Heart right ventricle (tissue), 16 donors: ENCODE measurements around the gene SASH1. TPM values are rescaled to one million over a fixed set of nuclear protein-coding genes. Genes with fewer than 3 reads are reported as not detected.

Experiments
- ATAC-seq, 8 donors: fragments of 200-7000 bp; cut with Tn5 transposase; one replicate each; pipeline ENCODE4 v1.9.1; 2020; ENCODE audit warnings: mild to moderate bottlenecking in 8 of 8, moderate library complexity in 8 of 8, moderate number of reproducible peaks in 1 of 8
- DNase-seq, 2 donors: peaks; one replicate each; pipeline ENCODE4 v3.0.0-alpha.2; 2020
- H3K27ac ChIP-seq, 10 donors: fragments of 200-600 bp; sonication (generic) in 2 of 10; one replicate each; pipeline versions ENCODE4 v1.5.0 to v1.8.0; 2020 to 2022; ENCODE audit warnings: mild to moderate bottlenecking in 3 of 10
- H3K27me3 ChIP-seq, 7 donors: fragments of 200-600 bp; one replicate each; pipeline ENCODE4 v1.8.0; 2021 to 2022; ENCODE audit warnings: mild to moderate bottlenecking in 2 of 7
- H3K36me3 ChIP-seq, 9 donors: fragments of 200-600 bp; sonication (generic) in 1 of 9; one replicate each; pipeline versions ENCODE4 v1.5.0 to v1.8.0; 2020 to 2022; ENCODE audit warnings: mild to moderate bottlenecking in 2 of 9
- H3K4me1 ChIP-seq, 9 donors: fragments of 200-600 bp; sonication (generic) in 1 of 9; one replicate each; pipeline versions ENCODE4 v1.5.0 to v1.8.0; 2020 to 2022; ENCODE audit warnings: mild to moderate bottlenecking in 4 of 9
- H3K4me3 ChIP-seq, 10 donors: fragments of 200-600 bp; sonication (generic) in 2 of 10; one replicate each; pipeline versions ENCODE4 v1.5.0 to v1.8.0; 2020 to 2022; ENCODE audit warnings: mild to moderate bottlenecking in 7 of 10, moderate library complexity in 2 of 10
- H3K9me3 ChIP-seq, 11 donors: fragments of 200-600 bp in 10 of 11; sonication (generic) in 2 of 11; one replicate each; pipeline versions ENCODE4 v1.5.0 to v1.8.0; 2013 to 2022; ENCODE audit warnings: mild to moderate bottlenecking in 2 of 11, control low read depth in 1 of 11, moderate library complexity in 1 of 11
- CTCF ChIP-seq, 9 donors: fragments of 200-600 bp; sonication (generic) in 2 of 9; IDR thresholded peaks; one replicate each; pipeline versions ENCODE4 v1.5.0 to v1.8.0; 2021 to 2022; ENCODE audit warnings: antibody characterized with exemption in 9 of 9, mild to moderate bottlenecking in 5 of 9, moderate library complexity in 1 of 9
- WGBS, 2 donors: extraction: QIAGEN DNeasy Blood & Tissue Kit; methylation state at CpG; one replicate each; pipeline ENCODE4 v1.1.7; 2013; ENCODE audit warnings: inconsistent platforms in 1 of 2; 5-methylcytosine and 5-hydroxymethylcytosine counted together
- intact Hi-C, 10 donors: fragments of 100-400 bp; cut with DNase I; formaldehyde crosslinking; loops; one replicate each; pipeline versions ENCODE4 v1.11.1 to v1.14.2; 2022
- polyA plus RNA-seq, 2 donors: library from polyadenylated mRNA; stranded (reverse); fragments of 200-250 nt; gene quantifications; one replicate each; pipeline ENCODE4 v1.2.3, GENCODE V29; 2013
- total RNA-seq, 10 donors: library from RNA; stranded (reverse); fragmentation: NEBNext Ultra II Directional in 3 of 10; extraction: Animal tissue kit (Norgen Biotek cat#: 25700) in 3 of 10; gene quantifications; one replicate each; pipeline versions ENCODE4 v1.2.1 to v1.2.4, GENCODE V29; 2021 to 2023
- donor health status: Arrhythmogenic right ventricular cardiomyopathy.
- donor health status: ischemic (EF 13 %, LVEDD 7.1; RV severe dilation, severe dysfunction).
- donor health status: healthy with polysubstance abuse.
- donor health status: DM: no; HTN: yes; CAD: no.
- donor health status: DM: no; HTN: no; CAD: no.
- donor health status: ischemic (EF 25% LVEDD 6.9; RV normal size, moderate dysfunction).
- donor health status: ischemic (EF 25% LVEDD 5.7; RV mildly dilated, moderate dysfunction).
- donor health status: healthy.
- donor health status: DM: yes; HTN: yes; CAD: no.
- donor health status: Ischemic cardiomyopathy.
- donor health status: ischemic (EF 35%, LVEDD 5.7; RV mildly dilated, moderate dysfunction).
- donor health status: nonischemic (EF 11% LVEDD 7.7; RV severe dilation, severe dysfunction).
- donor health status: DM: yes; HTN: yes; CAD: no.
- donor health status: PGD.
- donor health status: ischemic (EF 29% LVEDD 5.4; RV normal size, mild dysfunction).
- donor health status: nonischemic (EF 23%, LVEDD 6.1; RV moderate dilation, normal function).

The SASH1 gene
- total and polyA plus RNA-seq, 12 donors, result 6.9 to 47.1 (median 25.9) TPM

GRCh38 chr6:148517470-148517869 is 174.8 kb downstream of the SASH1 start:
- Histone ChIP-seq H3K27me3 (no peaks in the 10 kb centered on the region), H3K36me3 (peaks cover 0 to 79% (median 7%) of the 10 kb centered on the region in 9 donors)
- DNase-seq, result no peak

GRCh38 chr6:148518511-148519156 is 176.0 kb downstream of the SASH1 start:
- WGBS, 2 donors, result 62 to 72% methylated on average over 12 of the region's 12 CpGs
- peak overlapping the region; percentile 1 to 64 (median 34) for H3K27ac ChIP-seq
- H3K27me3 ChIP-seq, result no peaks in the 10 kb centered on the region
- no peak overlapping the region for H3K4me3 ChIP-seq
- peaks cover 0 to 91% (median 7%) of the 10 kb centered on the region in 9 donors for H3K36me3 ChIP-seq
- DNase-seq, result peak in 1 of 2 donors; percentile 49
- no peak for TF ChIP-seq CTCF (IDR thresholded peaks at IDR 0.05)
- H3K4me1 ChIP-seq, result peaks cover 0 to 94% (median 39%) of the 10 kb centered on the region in 9 donors
- intact Hi-C loops, result no loop called here
- peak; percentile 31 to 67 (median 56) for ATAC-seq
- H3K9me3 ChIP-seq, result no peaks in the 10 kb centered on the region

More at GRCh38 chr6:148517470-148517869, 174.8 kb downstream of the SASH1 start:
- peak in 2 of 8 donors; percentile 1 to 26 for ATAC-seq
- no peak overlapping the region for H3K4me3 ChIP-seq
- 82 to 89% methylated on average over 10 of the region's 10 CpGs for WGBS, 2 donors
- H3K9me3 ChIP-seq, result no peaks in the 10 kb centered on the region
- peak overlapping the region in 6 of 10 donors; percentile 1 to 64 (median 43) for H3K27ac ChIP-seq
- intact Hi-C loops, result no loop called here
- no peak for TF ChIP-seq CTCF (IDR thresholded peaks at IDR 0.05)
- peaks cover 0 to 97% (median 49%) of the 10 kb centered on the region in 9 donors for H3K4me1 ChIP-seq

- DNase-seq, result no peak
- Histone ChIP-seq H3K9me3 (no peaks in the 10 kb centered on the region), H3K4me3 (no peak overlapping the region), H3K27me3 (no peaks in the 10 kb centered on the region), H3K4me1 (peaks cover 0 to 88% (median 45%) of the 10 kb centered on the region in 9 donors), H3K27ac (peak overlapping the region in 9 of 10 donors; percentile 1 to 64 (median 26)), H3K36me3 (peaks cover 0 to 96% (median 7%) of the 10 kb centered on the region in 9 donors)
- intact Hi-C loops, result no loop called here
- WGBS, 2 donors, result 88 to 90% methylated on average over 23 of the region's 23 CpGs
- no peak for ATAC-seq
- TF ChIP-seq CTCF (IDR thresholded peaks at IDR 0.05), result no peak
These were observed 177.6 kb downstream of the SASH1 start for GRCh38 chr6:148520109-148520841.

- Histone ChIP-seq H3K9me3 (no peaks in the 10 kb centered on the region), H3K4me3 (no peak overlapping the region), H3K27me3 (no peaks in the 10 kb centered on the region), H3K4me1 (peaks cover 0 to 84% (median 47%) of the 10 kb centered on the region in 9 donors), H3K36me3 (peaks cover 0 to 97% (median 7%) of the 10 kb centered on the region in 9 donors), H3K27ac (peak overlapping the region in 9 of 10 donors; percentile 1 to 64 (median 31))
- peak in 4 of 8 donors; percentile 29 to 61 (median 38) for ATAC-seq
- no peak for DNase-seq
- WGBS, 2 donors, result 29 to 58% methylated on average over 5 of the region's 5 CpGs
- TF ChIP-seq CTCF (IDR thresholded peaks at IDR 0.05), result no peak
- intact Hi-C loops, result no loop called here
These were observed 178.5 kb downstream of the SASH1 start for GRCh38 chr6:148521158-148521557.
